K562 (cell line): Measurements from ENCODE around the gene PRKCB.

Source experiments
- E4F1 ChIP-seq: fragments of 250-450 bp; sonication (Bioruptor Pico); IDR thresholded peaks from 2 replicates; pipeline ENCODE4 v1.5.0; 2021; ENCODE audit warnings: mild to moderate bottlenecking, borderline replicate concordance
- EP300 ChIP-seq: IDR thresholded peaks from 2 replicates; pipeline ENCODE4 v1.6.1; 2012; ENCODE audit warnings: low read length, improper control_type of control experiment
- MECOM ChIP-seq: fragments of 250-450 bp; sonication (Bioruptor Pico); IDR thresholded peaks from 2 replicates; pipeline ENCODE4 v1.8.0; 2022; ENCODE audit warnings: inconsistent platforms
- MEF2A ChIP-seq: IDR thresholded peaks from 2 replicates; pipeline ENCODE4 v1.6.1; 2011; ENCODE audit warnings: low read depth, mild to moderate bottlenecking, low read length, moderate library complexity; ENCODE audit not compliant: control insufficient read depth
- NCOA2 ChIP-seq, 2 experiments: fragments of 450-650 bp; IDR thresholded peaks; 2 replicates each; pipeline ENCODE4 v1.6.1; 2018; ENCODE audit warnings: mild to moderate bottlenecking in 2 of 2, moderate library complexity in 1 of 2; ENCODE audit not compliant: partially characterized antibody in 2 of 2
- NR2F6 ChIP-seq: fragments of 450-650 bp; formaldehyde crosslinking; IDR thresholded peaks from 2 replicates; pipeline ENCODE4 v1.4.0; 2020; ENCODE audit warnings: mild to moderate bottlenecking
- POLR2A ChIP-seq: fragments of 450-650 bp; conservative IDR thresholded peaks from 2 replicates; pipeline ENCODE4 v1.6.1; 2016
- SREBF2 ChIP-seq: sonication (generic); formaldehyde crosslinking; IDR thresholded peaks from 2 replicates; pipeline ENCODE4 v1.4.0; 2020; ENCODE audit warnings: mild to moderate bottlenecking, missing genetic modification reagents
- ZNF764 ChIP-seq: fragments of 250-450 bp; sonication (Bioruptor Pico); IDR thresholded peaks from 2 replicates; pipeline ENCODE4 v1.4.0; 2020; ENCODE audit warnings: low read depth, mild to moderate bottlenecking, moderate library complexity
- TF ChIP-seq, protein P1 (sequence below), 2 experiments: fragments of 200-800 bp in 1 of 2; sonication (Bioruptor generic) in 1 of 2; sonication (generic) in 1 of 2; formaldehyde crosslinking in 1 of 2; IDR thresholded peaks in 1 of 2; conservative IDR thresholded peaks in 1 of 2; 2 replicates each; pipeline versions ENCODE4 v1.5.0 to v1.6.1; 2016 to 2020; ENCODE audit warnings: missing compliant biosample characterization in 1 of 2, missing genetic modification characterization in 1 of 2, missing genetic modification reagents in 1 of 2

GRCh38 chr16:23900480-23901177 lies 64.8 kb downstream of the PRKCB start:
- TF ChIP-seq NCOA2 (IDR thresholded peaks at IDR 0.05; ENCODE audit: partially characterized antibody in 2 of 2) (no peak), EP300 (no peak), NR2F6 (no peak), ZNF764 (CRISPR knock-in tag) (no peak), SREBF2 (CRISPR knock-in tag) (no peak), MEF2A (no peak), E4F1 (CRISPR knock-in tag) (no peak), MECOM (CRISPR knock-in tag) (no peak), POLR2A (no peak)
- TF ChIP-seq, protein P1, sequence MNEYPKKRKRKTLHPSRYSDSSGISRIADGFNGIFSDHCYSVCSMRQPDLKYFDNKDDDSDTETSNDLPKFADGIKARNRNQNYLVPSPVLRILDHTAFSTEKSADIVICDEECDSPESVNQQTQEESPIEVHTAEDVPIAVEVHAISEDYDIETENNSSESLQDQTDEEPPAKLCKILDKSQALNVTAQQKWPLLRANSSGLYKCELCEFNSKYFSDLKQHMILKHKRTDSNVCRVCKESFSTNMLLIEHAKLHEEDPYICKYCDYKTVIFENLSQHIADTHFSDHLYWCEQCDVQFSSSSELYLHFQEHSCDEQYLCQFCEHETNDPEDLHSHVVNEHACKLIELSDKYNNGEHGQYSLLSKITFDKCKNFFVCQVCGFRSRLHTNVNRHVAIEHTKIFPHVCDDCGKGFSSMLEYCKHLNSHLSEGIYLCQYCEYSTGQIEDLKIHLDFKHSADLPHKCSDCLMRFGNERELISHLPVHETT (CRISPR knock-in tag; conservative IDR thresholded peaks at IDR 0.05 in 1 of 2, IDR thresholded peaks at IDR 0.05 in 1 of 2) = no peak; a peak in 1 of 4 replicates
